Measurements from ENCODE around the gene RD3L. TPM values are rescaled to one million over a fixed set of nuclear protein-coding genes. Genes with fewer than 3 reads are reported as not detected.
A peak's percentile ranks its signal among the peaks of the same experiment; 100 is the strongest.

The RD3L gene
- total RNA-seq (2016; rRNA removed; fragmentation: Illumina TruSeq; extraction: Trizol) = not detected in 2 replicates
- total RNA-seq (2016; cell fraction: cytosol; rRNA removed; fragmentation: Illumina TruSeq; extraction: Trizol; ENCODE audit: low read depth) = not detected in 2 replicates
- not detected in 2 replicates for total RNA-seq (2016; cell fraction: insoluble cytoplasmic fraction; rRNA removed; fragmentation: Illumina TruSeq; extraction: Trizol)
- total RNA-seq (2016; cell fraction: membrane; rRNA removed; fragmentation: Illumina TruSeq; extraction: Trizol) = not detected in 2 replicates
- total RNA-seq (2016; cell fraction: nucleus; rRNA removed; fragmentation: Illumina TruSeq; extraction: Trizol) = not detected in 2 replicates
- not detected in 2 replicates for polyA plus RNA-seq (2011; rRNA removed)
- not detected in 2 replicates for polyA plus RNA-seq (2011; cell fraction: cytosol; rRNA removed)
- polyA plus RNA-seq (2011; cell fraction: nucleus; rRNA removed) = not detected in 2 replicates
- not detected in 2 replicates for polyA plus RNA-seq (2012)
- not detected in 2 replicates for polyA plus RNA-seq (2016; cell fraction: cytosol; fragmentation: Illumina TruSeq; extraction: Trizol; ENCODE audit: low read depth)
- polyA plus RNA-seq (2016; cell fraction: insoluble cytoplasmic fraction; fragmentation: Illumina TruSeq; extraction: Trizol; ENCODE audit: low read depth) = not detected in 2 replicates
- not detected in 2 replicates for polyA plus RNA-seq (2016; cell fraction: membrane; fragmentation: Illumina TruSeq; extraction: Trizol; ENCODE audit: low read depth)
- not detected in 2 replicates for polyA plus RNA-seq (2016; cell fraction: nucleus; fragmentation: Illumina TruSeq; extraction: Trizol; ENCODE audit: insufficient read depth, low read depth)
- not detected in 2 replicates for polyA minus RNA-seq (2011; rRNA and poly(A)+ RNA removed; ENCODE audit: low replicate concordance)
- polyA minus RNA-seq (2011; cell fraction: cytosol; rRNA and poly(A)+ RNA removed) = not detected in 2 replicates
- polyA minus RNA-seq (2011; cell fraction: nucleus; rRNA and poly(A)+ RNA removed) = not detected in 2 replicates
- Bru-seq, nascent RNA = not detected
- BruChase-seq, experiment 1, labeled RNA remaining after a 6-hour chase = not detected
- not detected for BruChase-seq, experiment 2, labeled RNA remaining after a 2-hour chase
- long read RNA-seq, experiment 1 = 0 reads
- long read RNA-seq, experiment 2 = 0 reads

DNA sequence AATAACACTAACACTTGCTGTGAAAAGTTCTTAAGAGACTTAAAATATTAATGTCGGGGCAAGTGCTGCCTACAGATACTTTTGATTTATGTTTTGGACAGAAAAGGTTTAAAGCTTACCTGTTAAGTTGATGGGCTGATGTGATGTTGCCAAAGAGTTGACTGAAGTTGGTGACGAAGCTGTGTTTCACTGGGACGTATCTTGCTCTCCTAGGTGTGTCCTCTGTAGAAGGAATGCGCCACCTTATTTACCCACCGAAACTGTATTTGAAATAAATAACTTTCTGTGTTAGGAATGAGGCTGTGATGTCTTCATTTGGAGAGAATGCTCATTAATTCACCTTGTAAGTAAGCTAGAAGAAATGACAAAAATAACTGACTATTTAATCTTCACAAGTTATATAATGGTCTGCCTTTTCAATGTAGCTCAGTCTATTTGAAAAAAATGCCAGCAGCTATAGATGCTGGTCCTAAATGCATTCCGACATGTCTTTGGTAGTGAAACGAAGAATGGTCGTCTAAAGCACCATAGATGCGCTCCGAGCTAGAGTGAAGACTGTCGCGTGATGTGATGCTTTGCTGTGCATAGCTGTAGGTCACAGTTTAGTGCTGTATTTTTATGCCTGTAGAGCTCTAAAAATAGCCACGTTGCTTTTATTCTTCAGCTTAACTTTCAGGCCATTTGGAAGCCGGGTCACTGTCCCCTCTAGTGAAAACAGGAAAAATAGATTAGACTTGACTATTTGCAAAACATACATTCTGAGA is at the start of gene RD3L:
Gene RD3L, minus strand, starts transcription at position 557 of the 764 bp plus-strand sequence. CDS start 834 bp downstream, outside the sequence.
- no peak within 1 kb of the TSS for H3K9ac ChIP-seq (ENCODE audit: insufficient read depth, low read depth, low read length)
- ATAC-seq = no peak
- ChIA-PET POLR2A (no interaction called here), CTCF (ENCODE audit: low intra/inter-chr PET ratio, low total read pairs) (no interaction called here)
- no peak within 1 kb of the TSS for H2AFZ ChIP-seq (ENCODE audit: low read length)
- no peaks in the 10 kb centered on the region for H3K79me2 ChIP-seq (ENCODE audit: insufficient read depth, low read length)
- 46% methylated on average over 14 of the region's 14 CpGs for WGBS (ENCODE audit: low lambda C conversion rate)
- H3K36me3 ChIP-seq (replicated peaks in 1 of 2; ENCODE audit: control insufficient read depth in 1 of 2, insufficient read depth in 2 of 2, low read length in 2 of 2) = no peaks in the 10 kb centered on the region
- BruUV-seq (replicated peaks) = no TSS peak
- in situ Hi-C loops (cut with HindIII; ENCODE audit: extremely low pct_ligation_motif_present, low pct_unique_long_range_greater_than_20kb) (no loop called here), intact Hi-C loops (cut with micrococcal nuclease; ENCODE audit: unreplicated experiment) (no loop called here)
- no peak for DNase-seq (ENCODE audit: low spot score)
- peaks cover 1 to 24% of the 10 kb centered on the region in 2 experiments for H3K27me3 ChIP-seq (ENCODE audit: control insufficient read depth in 1 of 2, insufficient read depth in 2 of 2, low read length in 2 of 2)
- peaks cover 2% of the 10 kb centered on the region for H3K4me1 ChIP-seq (ENCODE audit: insufficient read depth, low read length)
- no peak within 1 kb of the TSS for H3K4me3 ChIP-seq (replicated peaks in 1 of 3; ENCODE audit: insufficient read depth in 1 of 3, low read depth in 2 of 3, low read length in 3 of 3)
- H3K27ac ChIP-seq (ENCODE audit: extremely low read length, insufficient read depth, low read length) = no peak within 1 kb of the TSS
- H3K9me3 ChIP-seq (ENCODE audit: low read length) = 0 out of 2 replicates have a peak, but pooled peaks cover 3% of the 10 kb centered on the region
- no peak within 1 kb of the TSS for H3K4me2 ChIP-seq (ENCODE audit: low read depth, low read length)
- FAIRE-seq = no peak
- TF ChIP-seq POGZ (CRISPR knock-in tag; IDR thresholded peaks at IDR 0.05) (no peak), MAFF (IDR thresholded peaks at IDR 0.05; ENCODE audit: low read depth, low read length) (0 out of 2 replicates have a peak, but pooled peaks have one; percentile 7), CBX2 (IDR thresholded peaks at IDR 0.05; ENCODE audit: low read depth, low read length) (0 out of 2 replicates have a peak, but pooled peaks have one; percentile 17), CBX2 (CRISPR knock-in tag; IDR thresholded peaks at IDR 0.05; ENCODE audit: low read depth) (no peak), ZNF383 (CRISPR knock-in tag; IDR thresholded peaks at IDR 0.05; ENCODE audit: borderline replicate concordance) (no peak)
- TF ChIP-seq, protein P1, sequence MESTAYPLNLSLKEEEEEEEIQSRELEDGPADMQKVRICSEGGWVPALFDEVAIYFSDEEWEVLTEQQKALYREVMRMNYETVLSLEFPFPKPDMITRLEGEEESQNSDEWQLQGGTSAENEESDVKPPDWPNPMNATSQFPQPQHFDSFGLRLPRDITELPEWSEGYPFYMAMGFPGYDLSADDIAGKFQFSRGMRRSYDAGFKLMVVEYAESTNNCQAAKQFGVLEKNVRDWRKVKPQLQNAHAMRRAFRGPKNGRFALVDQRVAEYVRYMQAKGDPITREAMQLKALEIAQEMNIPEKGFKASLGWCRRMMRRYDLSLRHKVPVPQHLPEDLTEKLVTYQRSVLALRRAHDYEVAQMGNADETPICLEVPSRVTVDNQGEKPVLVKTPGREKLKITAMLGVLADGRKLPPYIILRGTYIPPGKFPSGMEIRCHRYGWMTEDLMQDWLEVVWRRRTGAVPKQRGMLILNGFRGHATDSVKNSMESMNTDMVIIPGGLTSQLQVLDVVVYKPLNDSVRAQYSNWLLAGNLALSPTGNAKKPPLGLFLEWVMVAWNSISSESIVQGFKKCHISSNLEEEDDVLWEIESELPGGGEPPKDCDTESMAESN (CRISPR knock-in tag; conservative IDR thresholded peaks at IDR 0.05) = no peak
- no peaks in the 10 kb centered on the region for H4K20me1 ChIP-seq (ENCODE audit: insufficient read depth, low read length)
